ENCODE measurements around the gene SRC. TPM values are rescaled to one million over a fixed set of nuclear protein-coding genes. Genes with fewer than 3 reads are reported as not detected.

Gene SRC
- total and polyA plus RNA-seq, 2 of the 8 experiments (the other 6 are each of a cell fraction or from before 2014, with no cell fraction given), result 27.6 to 28.8 TPM

DNA sequence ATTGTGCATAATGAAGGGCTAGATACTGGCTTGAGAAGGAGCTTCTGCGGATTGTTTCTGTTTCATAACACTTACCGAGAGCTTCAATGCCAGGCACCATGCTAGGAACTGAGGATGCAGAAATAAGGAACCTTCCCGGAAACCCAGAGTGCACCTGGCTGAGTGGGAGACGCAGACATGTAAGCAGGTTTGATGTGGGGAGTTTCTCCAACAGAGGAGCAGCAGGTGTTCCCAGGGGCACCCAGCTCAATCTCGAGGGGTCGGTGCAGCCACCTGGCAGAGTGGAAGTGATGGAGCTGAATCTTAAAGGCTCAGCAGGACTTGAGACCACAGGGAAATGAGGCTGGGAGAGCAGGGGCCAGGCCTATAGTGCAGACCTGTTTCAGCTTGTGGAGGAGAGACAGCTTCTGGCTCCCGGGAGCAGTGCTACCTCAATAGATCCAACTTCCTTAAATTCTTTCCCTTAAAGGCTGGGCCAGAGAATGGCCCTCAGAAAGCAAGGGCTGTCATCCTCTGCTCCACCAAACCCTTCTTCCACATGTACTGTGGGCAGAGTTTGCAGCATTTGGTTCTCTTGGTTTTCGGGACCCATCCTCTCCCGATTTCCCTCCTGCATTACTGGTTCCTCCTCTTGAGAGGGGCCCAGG lies 27.8 kb upstream of the SRC start:
- Histone ChIP-seq H2BK120ac (replicated peaks; ENCODE audit: low read depth, low read length) (no peak overlapping the region), H3K9ac (replicated peaks in 1 of 4; ENCODE audit: extremely low read depth in 1 of 4, low read depth in 3 of 4, low read length in 3 of 4) (no peak overlapping the region), H3K4ac (replicated peaks; ENCODE audit: insufficient read length, low read depth, low read length) (no peak overlapping the region), H3K79me2 (ENCODE audit: control insufficient read depth in 1 of 2, insufficient read depth in 2 of 2, low read length in 2 of 2) (no peaks in the 10 kb centered on the region), H3K4me1 (replicated peaks in 1 of 4; ENCODE audit: control insufficient read depth in 3 of 4, insufficient read depth in 4 of 4, low read length in 3 of 4) (peaks cover 2 to 9% (median 7%) of the 10 kb centered on the region in 4 experiments; a peak in 5 of 7 replicates), H3K79me1 (ENCODE audit: low read depth, low read length) (0 out of 2 replicates have a peak, but pooled peaks cover 3% of the 10 kb centered on the region), H3K23me2 (ENCODE audit: low read depth, low read length) (no peaks in the 10 kb centered on the region), H3K4me3 (ENCODE audit: extremely low read depth in 1 of 4, insufficient read depth in 2 of 4, low read depth in 3 of 4, low read length in 4 of 4) (no peak overlapping the region; a peak in 1 of 8 replicates), H3K27ac (ENCODE audit: low read depth, low read length) (no peak overlapping the region), H3K56ac (replicated peaks; ENCODE audit: insufficient read length, low read depth, low read length) (no peak overlapping the region), H3K36me3 (ENCODE audit: control insufficient read depth in 2 of 4, insufficient read depth in 4 of 4, low read length in 3 of 4) (peaks cover 0 to 4% (median under 1%) of the 10 kb centered on the region in 4 experiments; a peak in 2 of 8 replicates), H4K20me1 (replicated peaks in 1 of 2; ENCODE audit: control insufficient read depth in 1 of 2, insufficient read depth in 2 of 2, low read length in 2 of 2) (no peaks in the 10 kb centered on the region), H2BK5ac (ENCODE audit: low read depth, low read length) (no peak overlapping the region), H3K4me2 (ENCODE audit: insufficient read depth in 1 of 2, low read depth in 2 of 2, low read length in 2 of 2) (no peak overlapping the region; a peak in 1 of 4 replicates), H3K27me3 (replicated peaks in 1 of 4; ENCODE audit: control insufficient read depth in 3 of 4, extremely low read depth in 1 of 4, insufficient read depth in 3 of 4, low read length in 3 of 4) (no peaks in the 10 kb centered on the region), H4K8ac (ENCODE audit: extremely low read depth, insufficient read depth, low read length) (no peak overlapping the region), H3K9me3 (ENCODE audit: insufficient read depth in 2 of 2, low read depth in 1 of 2, low read length in 1 of 2) (no peaks in the 10 kb centered on the region), H2AFZ (ENCODE audit: low read length) (no peak overlapping the region), H2BK20ac (ENCODE audit: low read length) (no peak overlapping the region), H3K18ac (ENCODE audit: extremely low read depth, low read length) (no peak overlapping the region; the same call in 1 of the 2 replicates), H4K5ac (ENCODE audit: insufficient read length, low read depth, low read length) (no peak overlapping the region), H3K23ac (ENCODE audit: insufficient read length) (no peak overlapping the region), H3K14ac (ENCODE audit: insufficient read length) (no peak overlapping the region), H2BK12ac (ENCODE audit: low read depth, low read length) (0 out of 2 replicates have a peak overlapping the region, but pooled peaks have one; percentile 33), H2AK5ac (ENCODE audit: low read depth, low read length) (no peak overlapping the region; the same call in 1 of the 2 replicates), H2BK15ac (ENCODE audit: low read length) (0 out of 2 replicates have a peak overlapping the region, but pooled peaks have one; percentile 65), H4K91ac (replicated peaks; ENCODE audit: insufficient read length, low read length) (no peak overlapping the region)
- TF ChIP-seq SIX5 (IDR thresholded peaks at IDR 0.05; ENCODE audit: low read depth, low read length) (no peak), TAF1 (IDR thresholded peaks at IDR 0.05; ENCODE audit: low read depth, low read length) (no peak), EZH2 (IDR thresholded peaks at IDR 0.05; ENCODE audit: low read depth, low read length, severe bottlenecking) (no peak), CBX8 (IDR thresholded peaks at IDR 0.05; ENCODE audit: borderline replicate concordance, low read depth, low read length) (no peak), NRF1 (IDR thresholded peaks at IDR 0.05; ENCODE audit: low read depth, low read length) (no peak), CREB1 (IDR thresholded peaks at IDR 0.05) (no peak), BACH1 (IDR thresholded peaks at IDR 0.05; ENCODE audit: low read length) (no peak), CEBPB (IDR thresholded peaks at IDR 0.05; ENCODE audit: low read depth, low read length) (no peak)
- DNase-seq (ENCODE audit: low read depth in 1 of 2, low spot score in 2 of 2), result no peak
- CTCF ChIA-PET (ENCODE audit: partially characterized antibody), result interaction anchor here (0.6 to 2.5 kb wide), 7 partner anchors 8 to 76 kb away, joined by 3 to 11 read pairs (median 3); no protein-coding TSS in a partner anchor
- WGBS, 2 experiments (ENCODE audit: extremely low coverage in 1 of 2, insufficient coverage in 1 of 2, insufficient read length in 1 of 2, insufficient replicate concordance in 2 of 2, low coverage in 1 of 2, low lambda C conversion rate in 2 of 2, missing lambda C conversion rate in 1 of 2), result 93% methylated on average over 8 of the region's 9 CpGs; no CpG with 5 or more reads in 1 of the 2 experiments
- POLR2A ChIA-PET (ENCODE audit: partially characterized antibody), result interaction anchor here (1.2 to 2.3 kb wide), 3 partner anchors 12 to 60 kb away, joined by 3 to 13 read pairs (median 5); partner anchors contain the start of gene SRC
- no peak for FAIRE-seq

Measured in H1 (cell line).